HG03064 (cell line): ENCODE data around the gene UBASH3A.
"Not testable (repeated sequence)": the region's sequence is repeated elsewhere in the genome, so short reads cannot be mapped to it uniquely, and the experiment has no call there.

Experiments used
- ATAC-seq: cut with Tn5 transposase; IDR thresholded peaks from one replicate; pipeline ENCODE4 v1.9.1; 2021; ENCODE audit warnings: low read depth; ENCODE audit not compliant: unreplicated experiment

The UBASH3A gene

GRCh38 chr21:42390193-42390592, 13.5 kb upstream of the UBASH3A start:
- no peak for ATAC-seq

DNA sequence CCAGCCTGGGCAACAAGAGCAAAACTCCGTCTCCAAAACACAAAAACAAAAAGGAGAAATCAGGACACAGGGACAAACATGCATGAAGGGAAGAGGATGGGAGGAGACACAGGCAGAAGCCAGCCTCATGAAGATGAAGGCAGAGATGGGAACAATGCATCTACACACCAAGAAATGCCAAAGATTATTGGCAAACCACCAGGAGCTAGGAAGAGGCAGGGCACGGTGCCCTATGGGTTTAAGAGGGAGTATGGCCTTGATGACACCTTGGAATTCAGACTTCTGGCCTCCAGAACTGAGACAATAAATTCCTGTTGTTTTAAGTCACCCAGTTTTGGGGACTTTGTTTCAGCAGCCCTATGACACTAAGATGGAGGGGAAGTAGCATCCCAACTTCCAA, 13.0 kb upstream of the UBASH3A start:
- no peak for ATAC-seq

DNA sequence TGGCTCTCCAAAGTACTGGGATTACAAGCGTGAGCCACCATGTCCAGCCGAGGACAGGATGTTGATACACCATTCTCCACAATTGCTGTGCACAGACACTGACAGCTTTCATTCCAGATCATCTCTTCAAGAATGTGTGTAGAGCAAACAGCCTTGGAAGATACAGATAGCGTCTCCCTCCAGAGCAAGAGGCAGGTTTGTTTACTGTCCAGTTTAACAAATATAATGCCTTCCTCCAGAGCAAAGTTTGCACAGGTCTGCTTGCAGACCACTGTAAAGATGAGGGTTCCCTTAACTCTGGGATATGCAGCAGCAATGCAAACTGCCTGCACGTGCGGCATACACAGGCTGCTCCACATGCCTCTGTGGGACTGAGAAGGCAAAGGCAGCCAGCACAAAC, 12.4 kb upstream of the UBASH3A start:
- ATAC-seq = no peak

DNA sequence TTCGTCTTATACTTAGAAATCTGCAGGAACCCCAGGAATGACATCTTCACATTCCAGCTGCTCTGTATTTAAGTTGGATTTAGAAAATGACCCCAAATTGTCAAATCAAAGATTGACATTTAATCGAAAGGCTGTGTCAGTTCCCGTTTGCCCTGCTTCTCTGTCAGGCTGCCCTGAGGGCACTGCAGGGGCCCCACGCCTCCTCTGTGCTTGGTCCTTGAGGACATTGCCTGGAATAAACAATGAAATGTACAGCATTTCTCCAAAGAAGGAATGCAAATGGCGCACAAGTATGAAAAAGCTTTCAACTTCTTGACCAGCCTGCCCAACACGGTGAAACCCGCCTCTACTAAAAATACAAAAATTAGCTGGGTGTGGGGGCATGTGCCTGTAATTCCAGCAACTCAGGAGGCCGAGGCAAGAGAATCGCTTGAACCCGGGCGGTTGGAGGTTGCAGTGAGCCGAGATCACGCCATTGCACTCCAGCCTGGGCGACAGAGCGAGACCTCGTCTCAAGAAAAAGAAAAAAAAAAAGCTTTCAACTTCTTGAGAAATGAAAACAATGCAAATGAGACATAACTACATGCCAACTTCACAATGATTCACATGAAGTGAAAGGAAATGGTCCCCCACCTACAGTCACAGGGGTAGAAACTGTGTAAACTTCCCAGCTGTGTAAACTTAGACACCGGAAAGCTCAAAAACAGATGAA, 10.8 kb upstream of the UBASH3A start:
- no peak for ATAC-seq

DNA sequence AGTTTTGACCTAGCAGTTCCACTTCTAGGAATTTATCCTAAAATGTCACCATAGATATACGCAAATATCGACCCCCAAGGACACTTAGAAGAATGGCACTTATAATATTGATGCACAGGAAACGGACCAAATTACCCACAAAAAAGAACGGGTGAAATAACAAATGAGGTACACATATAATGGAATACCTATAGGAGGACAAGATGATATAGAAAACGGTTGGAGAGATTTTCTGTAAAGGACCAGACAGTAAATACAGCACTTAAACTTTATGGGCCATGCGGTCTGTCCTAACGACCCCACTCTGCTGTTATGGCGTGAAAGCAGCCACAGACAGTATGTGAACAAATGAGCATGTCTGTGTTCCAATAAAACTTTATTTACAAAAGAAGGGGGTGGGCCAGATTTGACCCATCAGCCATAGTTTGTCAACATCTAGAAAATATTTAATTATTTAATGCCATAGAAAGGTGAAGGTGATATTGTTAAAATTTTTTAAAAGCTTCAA, 10.2 kb upstream of the UBASH3A start:
- ATAC-seq = no peak

DNA sequence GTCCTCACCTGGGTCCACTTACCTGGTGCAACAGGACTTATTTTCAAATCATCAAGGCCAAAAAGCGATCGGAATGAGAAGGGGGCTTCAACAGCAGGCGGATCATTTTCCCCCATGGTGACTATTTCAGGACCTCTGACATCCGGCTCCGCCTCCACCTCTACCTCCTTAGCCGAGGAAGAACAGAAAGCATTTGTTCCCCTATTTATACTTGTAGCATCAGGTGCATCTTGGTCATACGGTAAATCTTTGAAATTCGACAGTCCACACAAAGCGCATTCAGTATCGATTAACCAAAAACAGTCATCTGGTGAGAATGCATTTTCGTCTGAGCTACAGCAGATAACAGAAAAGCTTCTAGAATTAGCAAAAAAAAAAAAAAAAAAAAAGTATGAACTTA, 8.4 kb upstream of the UBASH3A start:
- ATAC-seq = no peak

- no peak for ATAC-seq
These were observed 7.6 kb upstream of the UBASH3A start, which contains the start of gene TMPRSS3 for GRCh38 chr21:42395905-42396651. Gene TMPRSS3 (minus strand): TSS chr21:42396052. CDS start chr21:42395417, 635 bp downstream.

- ATAC-seq = no peak
These were observed 6.6 kb upstream of the UBASH3A start for GRCh38 chr21:42396799-42397745.

- no peak for ATAC-seq
These were observed 5.8 kb upstream of the UBASH3A start for GRCh38 chr21:42397746-42398394.

DNA sequence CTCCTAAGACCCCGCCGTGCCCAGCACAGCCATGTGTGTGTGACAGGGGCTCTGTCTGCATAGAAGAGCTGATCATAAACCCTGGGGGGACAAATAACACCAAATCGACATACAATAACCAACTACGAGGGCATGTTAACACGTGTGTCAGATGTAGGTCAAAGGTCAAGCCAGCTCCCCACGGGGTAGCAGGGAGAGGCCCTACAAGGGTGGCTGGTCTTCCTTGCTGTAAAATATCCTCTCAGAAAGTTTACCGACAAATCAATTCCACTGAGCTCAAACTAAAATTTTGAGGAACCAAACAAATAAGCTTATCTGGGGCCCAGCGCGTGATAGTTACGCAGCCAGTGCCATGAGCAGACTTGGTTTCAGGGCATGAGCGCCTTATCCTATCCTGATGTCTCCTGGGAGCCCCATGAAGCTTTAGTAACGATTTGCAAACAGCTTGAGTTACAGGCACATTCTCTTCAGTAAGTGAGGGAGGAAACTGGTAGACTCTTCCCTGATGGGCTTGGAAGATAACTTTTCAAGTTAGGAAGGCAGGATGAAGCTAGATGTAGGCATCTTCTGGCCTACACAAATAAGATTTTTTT, 5.2 kb upstream of the UBASH3A start:
- ATAC-seq = no peak

GRCh38 chr21:42400525-42400924, 3.2 kb upstream of the UBASH3A start:
- ATAC-seq = no peak

DNA sequence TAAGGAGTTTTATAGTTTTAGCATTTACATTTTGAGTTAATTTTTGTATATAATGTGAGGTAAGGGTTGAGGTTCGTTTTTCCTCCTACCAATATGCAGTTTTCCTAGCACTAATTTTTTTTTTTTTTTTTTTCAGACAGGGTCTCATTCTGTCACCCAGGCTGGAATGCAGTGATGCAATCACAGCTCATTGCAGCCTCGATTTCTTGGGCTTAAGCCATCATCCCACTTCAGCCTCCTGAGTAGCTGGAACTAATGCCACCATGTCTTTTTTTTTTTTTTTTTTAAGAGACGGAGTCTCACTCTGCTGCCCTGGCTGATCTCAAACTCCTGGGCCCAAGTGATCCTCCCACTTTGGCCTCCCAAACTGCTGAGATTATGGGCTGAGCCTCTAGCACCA, 2.5 kb upstream of the UBASH3A start:
- ATAC-seq = no peak

GRCh38 chr21:42401820-42402251, 1.9 kb upstream of the UBASH3A start:
- no peak for ATAC-seq

DNA sequence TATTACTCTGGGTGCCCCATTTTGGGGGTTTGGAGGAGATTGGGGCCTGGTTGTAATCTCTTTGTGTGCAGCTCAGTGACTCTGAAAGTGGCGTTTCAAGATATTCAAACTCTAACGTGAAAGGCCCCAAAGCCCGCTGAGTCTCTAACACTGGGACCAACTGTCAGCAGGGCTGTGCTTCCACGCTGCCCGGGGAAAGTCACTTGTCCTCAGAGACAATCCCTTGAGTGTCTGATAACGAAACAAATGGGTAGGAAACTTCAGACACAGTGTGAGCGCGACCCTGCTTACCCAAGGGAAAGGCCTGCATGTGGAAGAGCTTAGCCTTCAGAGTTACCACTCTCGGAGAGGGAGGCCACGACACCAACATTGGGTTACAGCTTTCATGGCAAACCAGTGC, 837 bp downstream of the UBASH3A start:
- ATAC-seq = no peak

DNA sequence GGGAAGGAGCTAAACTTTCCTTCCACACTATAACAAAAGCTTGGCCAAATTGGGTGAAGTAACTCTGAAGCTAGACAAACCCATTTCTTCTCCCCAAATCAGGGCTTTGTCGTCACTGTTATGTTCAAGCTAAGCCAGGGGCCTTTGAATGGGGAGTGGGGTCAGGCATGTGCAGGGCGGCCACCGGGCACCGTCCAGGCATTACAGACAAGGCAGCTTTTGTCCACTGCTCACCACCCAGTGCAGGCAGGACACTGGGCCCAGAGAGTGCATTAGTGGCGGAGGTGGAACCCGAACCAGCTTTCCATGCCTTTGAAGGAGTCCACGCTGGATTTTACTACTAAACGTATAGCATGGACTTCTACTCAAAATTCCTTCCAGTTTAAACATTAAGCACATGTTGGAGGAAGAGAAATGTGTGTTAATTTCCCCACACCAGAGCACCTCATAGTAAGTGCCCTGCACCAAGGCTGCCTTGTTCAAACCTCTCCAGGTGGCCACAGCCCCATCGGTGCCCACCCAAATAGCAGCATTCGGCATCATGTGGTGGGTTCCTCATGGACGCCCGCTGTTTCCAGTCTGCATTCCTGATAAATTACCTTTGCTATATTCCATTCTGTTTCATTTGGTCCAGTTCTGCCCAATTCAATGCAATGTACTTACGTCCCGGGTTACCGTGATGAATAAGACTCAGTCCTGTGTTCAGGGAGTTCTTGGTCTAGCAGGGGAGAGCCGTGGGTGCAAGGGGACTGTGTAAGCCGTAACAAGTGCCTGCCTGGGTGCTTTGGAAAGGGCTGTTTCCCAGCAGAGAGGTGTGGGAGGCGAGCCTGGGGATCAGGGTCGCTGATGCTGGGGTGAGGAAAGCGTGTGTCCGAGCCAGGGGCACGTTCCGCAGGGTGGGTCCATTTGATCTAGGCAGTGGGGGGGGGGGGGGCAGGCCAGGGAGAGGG, 1.6 kb downstream of the UBASH3A start:
- ATAC-seq = no peak

DNA sequence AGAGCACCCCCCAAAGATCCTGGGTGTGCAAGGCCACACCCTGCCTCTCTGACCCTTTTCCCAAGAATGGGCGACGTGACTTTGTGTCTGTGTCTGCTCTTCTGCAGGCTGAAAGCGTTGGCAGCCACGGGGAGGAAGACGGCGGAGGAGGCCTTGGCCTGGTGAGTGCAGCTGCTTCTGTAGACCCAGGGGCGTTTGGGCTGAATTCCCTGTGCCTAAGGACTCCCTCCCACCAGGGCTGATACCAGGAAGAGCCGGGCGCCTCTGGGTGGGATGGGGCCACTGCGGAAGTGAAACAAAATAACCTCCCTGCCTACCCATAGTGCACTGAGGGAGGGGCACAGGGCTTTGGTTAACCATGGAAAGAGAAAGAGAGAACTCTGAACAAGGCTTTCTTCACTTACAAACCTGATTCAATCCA, 2.5 kb downstream of the UBASH3A start:
- ATAC-seq = no peak

GRCh38 chr21:42406866-42407265, 3.2 kb downstream of the UBASH3A start:
- no peak for ATAC-seq

DNA sequence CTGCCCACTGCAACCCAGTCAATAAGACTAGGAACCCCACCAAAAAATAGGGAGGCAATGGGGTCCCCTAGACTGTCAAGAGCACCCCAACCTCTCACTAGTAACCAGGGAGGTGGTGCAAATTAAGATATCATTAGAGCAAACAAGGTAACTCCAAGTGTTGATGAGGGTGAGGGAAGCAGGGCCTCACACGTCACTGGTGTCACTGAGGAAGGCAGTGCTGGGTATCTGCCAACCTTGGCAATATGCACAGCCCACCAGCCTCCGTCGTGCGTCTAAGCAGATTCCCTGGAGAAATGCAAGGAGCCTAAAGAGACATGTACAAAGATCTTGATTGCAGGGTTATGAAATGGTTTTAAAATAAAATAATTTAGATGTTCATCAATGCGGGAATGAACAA, 3.8 kb downstream of the UBASH3A start:
- ATAC-seq = no peak

DNA sequence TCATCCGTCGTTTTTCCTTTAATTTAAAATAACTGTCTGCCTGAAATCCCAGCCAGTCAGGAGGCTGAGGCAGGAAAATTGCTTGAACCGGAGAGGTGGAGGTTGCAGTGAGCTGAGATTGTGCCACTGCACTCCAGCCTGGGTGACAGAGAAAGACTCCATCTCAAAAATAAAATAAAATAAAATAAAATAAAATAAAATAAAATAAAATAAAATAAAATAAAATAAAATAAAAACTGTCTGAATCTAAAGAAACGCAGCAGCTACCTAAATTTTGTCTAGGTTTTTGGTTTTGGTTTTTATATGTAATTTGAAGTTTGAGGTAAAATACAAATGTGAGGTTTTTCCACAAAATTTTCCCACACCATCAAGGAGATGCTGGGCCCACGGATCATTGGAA, 5.0 kb downstream of the UBASH3A start:
- ATAC-seq = not testable (repeated sequence)
